ENCODE measurements around the gene CBARP. TPM values are rescaled to one million over a fixed set of nuclear protein-coding genes. Genes with fewer than 3 reads are reported as not detected.

CBARP gene
- total and polyA plus RNA-seq, 2 of the 13 experiments (the other 11 are each of a cell fraction or from before 2014, with no cell fraction given): 1.2 to 1.4 TPM

- peak; percentile 95 for TF ChIP-seq ZNF687 (CRISPR knock-in tag; IDR thresholded peaks at IDR 0.05)
- TF ChIP-seq EHMT2 (IDR thresholded peaks at IDR 0.05; ENCODE audit: borderline replicate concordance, low read depth, low read length): no peak
- no peak for TF ChIP-seq ZNF263 (CRISPR knock-in tag; IDR thresholded peaks at IDR 0.05)
- TF ChIP-seq ZBED4 (CRISPR knock-in tag; IDR thresholded peaks at IDR 0.05; ENCODE audit: borderline replicate concordance): no peak
- TF ChIP-seq ZNF354B (CRISPR knock-in tag; IDR thresholded peaks at IDR 0.05): no peak
- no peak for TF ChIP-seq HNRNPL (IDR thresholded peaks at IDR 0.05; ENCODE audit: low read depth, low read length)
- no peak for TF ChIP-seq ZNF234 (CRISPR knock-in tag; conservative IDR thresholded peaks at IDR 0.05)
- no peak for TF ChIP-seq AKNA (CRISPR knock-in tag; IDR thresholded peaks at IDR 0.05; ENCODE audit: borderline replicate concordance)
- peak; percentile 76; the same call in 1 of the 2 replicates for TF ChIP-seq HIVEP1 (CRISPR knock-in tag; IDR thresholded peaks at IDR 0.05)
- TF ChIP-seq MTA1 (CRISPR knock-in tag; IDR thresholded peaks at IDR 0.05; ENCODE audit: borderline replicate concordance): peak; percentile 78; the same call in 1 of the 2 replicates
- no peak for TF ChIP-seq NFKBIZ (CRISPR knock-in tag; IDR thresholded peaks at IDR 0.05)
- peak; percentile 60 for TF ChIP-seq THRA (CRISPR knock-in tag; IDR thresholded peaks at IDR 0.05; ENCODE audit: borderline replicate concordance)
- TF ChIP-seq SAP130 (CRISPR knock-in tag; IDR thresholded peaks at IDR 0.05; ENCODE audit: low read depth): peak; percentile 89
Observed at GRCh38 chr19:1205114-1206099, 32.4 kb downstream of the CBARP start, which contains the start of gene STK11 (continued).
